HG02798 (cell line): ENCODE measurements around the gene CPXM2.

ENCODE experiments used
- ATAC-seq: cut with Tn5 transposase; IDR thresholded peaks from one replicate; pipeline ENCODE4 v1.9.1; 2021; ENCODE audit warnings: mild to moderate bottlenecking; ENCODE audit not compliant: unreplicated experiment, poor library complexity

The CPXM2 gene

DNA sequence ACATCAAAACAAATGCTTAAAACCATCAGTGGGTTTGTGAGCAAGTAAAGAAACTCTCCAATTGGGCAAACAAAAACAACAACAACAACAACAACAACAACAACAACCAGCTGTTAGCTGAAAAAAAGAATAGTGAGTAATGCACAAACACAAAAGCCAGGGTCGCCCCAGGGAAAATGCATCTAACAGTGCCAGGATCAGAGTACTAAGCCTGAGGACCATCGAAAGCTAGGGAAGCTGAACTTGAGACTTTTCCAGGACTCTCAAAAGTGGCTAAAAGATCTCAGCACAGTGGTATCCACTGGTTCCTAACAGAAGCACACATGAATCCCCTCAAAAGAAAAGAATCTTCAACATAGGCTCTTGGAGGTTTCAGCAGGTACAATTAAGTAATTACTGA lies 83.3 kb downstream of the CPXM2 start:
- ATAC-seq: no peak

- no peak for ATAC-seq
These were observed 84.1 kb downstream of the CPXM2 start for GRCh38 chr10:123807444-123808035.

DNA sequence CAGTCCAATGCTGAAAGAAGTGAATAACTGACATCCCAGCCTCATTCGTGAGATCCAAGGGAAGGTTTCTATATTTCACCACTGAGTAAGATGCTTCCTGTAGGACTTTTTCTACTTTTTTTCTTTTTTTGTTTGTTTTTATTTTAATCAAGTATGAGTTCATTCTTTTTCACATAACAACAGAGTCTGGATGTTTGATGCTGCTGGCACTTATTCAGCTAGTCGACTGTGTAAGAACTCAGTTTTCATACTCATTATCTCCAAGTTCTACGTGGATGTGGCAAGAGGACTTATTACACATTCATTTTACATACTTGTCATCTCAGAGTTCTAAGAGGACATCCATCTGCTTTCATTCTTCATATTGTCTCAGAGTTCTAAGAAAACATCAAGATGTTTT lies 86.9 kb downstream of the CPXM2 start:
- ATAC-seq: no peak

DNA sequence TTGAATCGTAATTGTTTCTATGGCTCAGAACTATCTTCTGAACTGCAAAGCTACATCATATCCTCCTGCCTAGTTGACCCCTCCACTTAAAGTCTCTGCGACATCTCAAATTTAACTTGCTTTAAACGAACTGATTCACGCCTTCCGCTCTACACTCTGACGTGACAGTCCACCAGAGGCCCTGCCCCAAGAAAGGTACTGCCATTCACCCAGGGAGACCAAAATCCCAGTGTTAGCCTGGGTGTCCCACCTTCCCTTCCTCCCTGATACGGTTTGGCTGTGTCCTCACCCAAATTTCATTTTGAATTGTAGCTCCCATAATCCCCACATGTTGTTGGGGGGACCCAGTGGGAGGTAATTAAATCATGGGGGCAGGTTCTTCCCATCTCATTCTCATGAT lies 90.8 kb downstream of the CPXM2 start:
- no peak for ATAC-seq

DNA sequence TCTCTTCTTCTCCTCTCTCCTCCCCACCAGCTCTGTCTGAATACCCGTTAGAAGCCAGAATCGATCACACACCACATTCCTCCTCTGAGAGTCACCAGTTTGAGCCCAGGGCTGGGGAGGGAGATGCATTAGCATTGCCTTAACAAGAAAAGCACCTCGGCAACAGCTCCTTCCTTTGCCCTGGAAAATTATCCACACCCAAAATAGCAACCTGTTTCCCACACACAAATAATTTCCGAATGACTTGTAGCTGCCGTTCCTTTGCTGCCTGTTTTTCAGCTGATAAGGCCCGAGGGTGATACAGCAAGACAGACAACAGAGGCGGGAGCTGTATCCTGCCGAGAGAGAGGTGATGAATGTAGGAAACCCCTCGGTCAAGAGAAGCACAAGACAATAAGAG lies 91.3 kb downstream of the CPXM2 start:
- no peak for ATAC-seq

- ATAC-seq: no peak
These were observed 92.8 kb downstream of the CPXM2 start for GRCh38 chr10:123798856-123799255.

- ATAC-seq: no peak
These were observed 93.8 kb downstream of the CPXM2 start for GRCh38 chr10:123797813-123798212.

DNA sequence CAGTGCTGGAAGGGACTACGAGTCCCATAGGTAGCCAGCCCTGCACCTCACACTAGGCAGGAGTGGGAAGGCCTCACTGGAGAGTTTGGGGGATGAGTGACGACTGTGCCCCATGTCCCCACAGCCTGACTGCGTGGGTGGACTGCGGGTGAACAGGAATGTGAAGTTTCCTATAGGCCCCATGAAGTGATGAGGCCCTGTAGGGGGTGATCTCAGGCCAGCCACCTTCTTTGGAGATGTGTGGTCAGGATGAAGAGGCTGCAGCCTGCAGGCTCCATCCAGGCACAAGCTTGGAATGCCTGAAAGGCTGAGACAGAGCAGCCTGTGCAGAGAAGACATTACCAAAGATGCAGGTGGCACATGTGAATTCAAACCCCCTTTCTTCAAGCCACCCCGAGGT lies 94.9 kb downstream of the CPXM2 start:
- no peak for ATAC-seq

- no peak for ATAC-seq
These were observed 95.6 kb downstream of the CPXM2 start for GRCh38 chr10:123795846-123796590.

DNA sequence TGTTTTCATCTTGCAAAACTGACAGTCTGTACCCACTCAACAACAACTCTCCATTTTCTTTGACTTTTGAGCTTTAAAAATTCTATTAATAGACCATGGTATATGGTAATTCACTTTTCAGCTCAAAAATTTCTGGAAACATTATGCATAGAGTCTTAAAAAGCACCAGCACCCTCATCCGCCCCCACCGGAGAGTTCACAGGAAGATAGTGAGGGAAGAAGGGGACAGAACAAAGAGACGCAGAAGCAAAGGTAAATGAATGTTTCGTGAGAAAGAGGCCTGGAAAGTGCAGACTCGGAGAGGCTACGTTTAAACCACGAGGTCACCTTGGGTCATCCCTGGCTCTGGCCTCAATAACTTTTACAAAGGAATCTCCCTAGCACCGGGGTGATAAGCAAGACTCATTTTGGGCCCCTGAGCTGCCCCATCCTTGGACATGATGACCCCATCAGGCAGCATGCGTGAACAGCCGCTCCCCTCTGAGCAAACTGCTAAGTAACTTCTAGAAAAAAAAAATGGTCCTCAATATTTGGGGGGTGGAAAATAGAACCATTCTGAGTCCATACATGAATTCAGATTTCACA lies 96.3 kb downstream of the CPXM2 start:
- ATAC-seq: no peak

DNA sequence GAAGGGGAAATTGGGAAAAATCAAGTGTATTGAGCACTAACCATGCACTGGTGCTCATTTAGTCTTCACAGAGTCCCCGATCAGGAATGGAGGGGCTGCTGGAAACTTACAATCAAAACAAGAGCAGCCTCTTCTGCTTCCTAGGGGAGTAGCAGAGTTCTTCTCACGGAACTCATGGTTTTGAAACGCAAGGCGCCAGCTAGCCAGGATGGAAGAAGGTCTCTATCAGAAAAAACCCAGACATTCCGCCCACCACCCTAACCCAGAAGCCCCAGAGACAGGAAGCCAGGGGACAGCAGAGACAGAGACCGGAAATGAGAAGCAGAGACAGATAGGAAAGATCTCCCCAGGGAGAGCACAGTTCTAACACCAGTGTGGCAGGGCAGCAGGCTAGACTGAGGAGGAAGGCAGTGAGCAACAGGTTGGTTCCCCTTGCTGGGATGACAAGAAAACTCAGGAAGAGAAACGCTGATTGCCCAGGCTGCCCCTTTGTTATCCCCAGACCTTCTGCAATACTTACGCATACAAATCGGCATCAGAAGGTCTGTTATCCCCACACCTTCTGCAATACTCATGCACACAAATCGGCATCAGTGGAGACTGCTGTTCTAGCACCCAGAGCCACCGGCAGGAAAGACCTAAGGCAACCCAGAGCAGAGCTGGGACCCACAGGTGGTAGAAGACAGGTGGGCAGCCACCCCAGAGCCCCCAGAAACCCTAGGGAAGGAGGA lies 99.2 kb downstream of the CPXM2 start:
- ATAC-seq: no peak

DNA sequence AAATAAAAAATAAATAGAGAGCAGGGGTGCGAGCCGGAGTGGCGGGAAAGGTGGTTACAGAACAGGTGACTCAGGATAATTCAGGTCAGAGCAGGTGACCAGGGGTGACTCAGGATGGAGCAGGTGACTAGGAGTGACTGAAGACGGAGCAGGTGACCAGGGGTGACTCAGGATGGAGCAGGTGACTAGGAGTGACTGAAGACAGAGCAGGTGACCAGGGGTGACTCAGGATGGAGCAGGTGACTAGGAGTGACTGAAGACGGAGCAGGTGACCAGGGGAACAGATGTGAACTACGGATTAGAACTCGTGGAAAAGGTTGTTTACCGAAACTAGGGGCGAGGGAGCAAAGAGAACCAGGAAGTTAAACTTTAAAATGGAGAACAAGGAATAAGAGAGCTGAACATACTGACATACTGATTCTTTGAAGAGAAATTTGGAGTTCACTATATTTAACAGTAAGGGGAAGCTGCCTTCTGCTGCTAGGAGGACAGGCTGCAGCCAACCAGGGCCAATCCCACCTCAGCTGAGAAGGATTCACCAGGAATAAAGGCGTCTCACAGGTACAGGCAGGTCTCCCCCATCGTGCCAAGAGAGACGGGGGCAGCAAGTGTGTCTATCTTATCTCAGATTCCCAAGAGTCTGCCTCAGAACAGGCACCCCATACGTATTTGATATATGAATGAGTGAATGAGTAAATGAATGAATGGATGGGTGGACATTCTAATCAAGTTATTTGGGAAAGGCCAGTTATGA lies 101.3 kb downstream of the CPXM2 start:
- no peak for ATAC-seq

GRCh38 chr10:123788981-123789380 lies 102.6 kb downstream of the CPXM2 start:
- ATAC-seq: no peak

- no peak for ATAC-seq
These were observed 104.0 kb downstream of the CPXM2 start for GRCh38 chr10:123787566-123787965.

DNA sequence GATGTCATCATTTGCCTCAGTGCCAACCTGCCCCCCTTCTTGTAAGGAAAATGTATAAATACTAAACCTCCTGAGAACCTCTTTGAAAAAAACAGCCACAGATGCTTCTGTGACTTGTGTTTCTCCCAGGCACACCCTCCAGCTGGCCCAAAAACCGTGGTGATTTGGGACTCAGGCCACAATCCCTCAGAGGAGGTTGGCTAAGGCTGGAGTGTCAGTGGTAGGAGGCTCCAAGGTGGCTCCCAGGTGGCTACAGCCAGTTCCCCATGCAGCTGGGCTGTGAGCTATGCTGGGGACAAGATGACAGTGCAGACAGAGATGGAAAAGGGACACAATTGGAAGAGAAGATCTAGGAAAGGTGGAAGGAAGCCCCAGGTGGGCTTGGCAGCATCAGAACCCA lies 104.7 kb downstream of the CPXM2 start:
- ATAC-seq: no peak

- no peak for ATAC-seq
These were observed 105.3 kb downstream of the CPXM2 start for GRCh38 chr10:123786306-123786705.

- no peak for ATAC-seq
These were observed 107.0 kb downstream of the CPXM2 start for GRCh38 chr10:123784646-123785045.

DNA sequence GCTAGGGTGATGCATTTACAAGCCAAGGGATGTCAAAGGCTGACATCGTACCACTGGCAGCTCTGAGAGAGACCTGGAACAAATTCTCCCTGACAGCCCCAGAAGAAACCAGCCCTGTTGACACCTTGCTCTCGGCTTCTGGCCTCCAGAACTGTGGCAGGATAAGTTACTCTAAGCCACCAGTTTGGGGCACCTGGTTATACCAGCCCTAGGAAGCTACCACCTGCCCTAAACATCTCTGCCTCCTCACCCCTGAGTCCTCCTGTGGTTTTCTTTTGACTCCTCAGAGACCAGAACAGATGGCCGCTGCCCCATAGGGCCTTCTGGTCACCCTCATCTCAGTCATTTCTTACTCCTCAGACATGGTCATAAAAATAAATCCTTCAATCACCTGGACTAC lies 107.4 kb downstream of the CPXM2 start:
- no peak for ATAC-seq

DNA sequence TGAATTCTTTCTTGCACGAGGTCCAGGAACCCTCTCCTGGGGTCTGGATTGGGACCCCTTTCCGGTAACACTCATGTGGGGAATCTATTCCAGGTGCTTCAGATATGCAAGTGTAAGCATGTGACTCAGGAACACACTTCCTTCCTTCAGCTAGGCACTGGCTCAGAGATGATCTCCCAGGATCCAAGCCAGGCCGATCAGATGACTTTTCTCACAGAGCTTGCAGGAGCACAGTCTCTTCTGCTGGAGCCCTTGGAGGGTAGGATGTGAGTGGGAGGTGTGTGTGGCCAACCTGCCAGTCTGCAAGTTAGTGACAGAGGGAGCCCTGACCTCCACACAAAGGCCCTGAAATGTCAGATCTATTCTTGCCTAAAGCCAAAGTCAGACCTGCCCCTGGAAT lies 108.3 kb downstream of the CPXM2 start:
- ATAC-seq: no peak

- no peak for ATAC-seq
These were observed 109.1 kb downstream of the CPXM2 start for GRCh38 chr10:123782549-123782948.
